IgD-negative memory B cell (primary cell): ENCODE measurements around the gene ADNP2. TPM values are rescaled to one million over a fixed set of nuclear protein-coding genes. Genes with fewer than 3 reads are reported as not detected.

Experiments used
- polyA plus RNA-seq: library from polyadenylated mRNA; unstranded; fragments of 300-500 nt; fragmentation: Illumina TruSeq; gene quantifications from one replicate; pipeline ENCODE4 v1.2.3, GENCODE V29; 2021

Gene ADNP2
- polyA plus RNA-seq, 1 donor from 2014 or later = 4.6 TPM

Other genes with a start within 250 kb of the ADNP2 start
- gene SLC66A2, start 157.6 kb upstream of the ADNP2 start, polyA plus RNA-seq = 30.3 TPM
- gene HSBP1L1, start 144.6 kb upstream of the ADNP2 start, polyA plus RNA-seq = 10.9 TPM
- 222 TPM for gene TXNL4A, start 120.7 kb upstream of the ADNP2 start, polyA plus RNA-seq
- 17.5 TPM for gene RBFA, start 74.8 kb upstream of the ADNP2 start, polyA plus RNA-seq
- not detected for gene PARD6G, start 138.3 kb downstream of the ADNP2 start, polyA plus RNA-seq